Measurements from ENCODE around the gene TARBP1. TPM values are rescaled to one million over a fixed set of nuclear protein-coding genes. Genes with fewer than 3 reads are reported as not detected.

Gene TARBP1
- total RNA-seq, 1 donor from 2014 or later = 17.8 TPM

GRCh38 chr1:234372011-234372757 lies 106.8 kb downstream of the TARBP1 start:
- no peaks in the 10 kb centered on the region for H4K20me1 ChIP-seq (ENCODE audit: insufficient read depth, low read length)
- H3K4me3 ChIP-seq (ENCODE audit: insufficient read depth, low read depth, low read length) = peak overlapping the region; percentile 97
- H3K4me2 ChIP-seq (ENCODE audit: low read length) = peak overlapping the region; percentile 95
- peaks cover 3% of the 10 kb centered on the region for H3K36me3 Mint-ChIP-seq (ENCODE audit: low read depth, unreplicated experiment)
- FAIRE-seq (no peak), DNase-seq (ENCODE audit: low read depth) (no peak)
- H3K27ac Mint-ChIP-seq (ENCODE audit: unreplicated experiment) = peak overlapping the region; percentile 99
- H3K9me3 Mint-ChIP-seq (ENCODE audit: unreplicated experiment) = no peaks in the 10 kb centered on the region
- peak overlapping the region; percentile 95 for H3K27ac ChIP-seq (ENCODE audit: low read depth, low read length)
- peak overlapping the region; percentile 95 for H3K4me3 Mint-ChIP-seq (ENCODE audit: unreplicated experiment)
- peaks cover 28% of the 10 kb centered on the region for H3K79me2 ChIP-seq (ENCODE audit: insufficient read depth, low read length)
- TF ChIP-seq EZH2 (IDR thresholded peaks at IDR 0.05; ENCODE audit: insufficient read depth, low read length) = no peak
- no peak overlapping the region for H2AFZ ChIP-seq (ENCODE audit: low read depth, low read length)
- peaks cover 11% of the 10 kb centered on the region for H3K4me1 ChIP-seq (ENCODE audit: insufficient read depth, low read length)
- H3K9ac ChIP-seq (ENCODE audit: low read length) = peak overlapping the region; percentile 98
- H3K27me3 ChIP-seq (ENCODE audit: insufficient read depth, low read length) = peaks cover 3% of the 10 kb centered on the region
- no peaks in the 10 kb centered on the region for H3K9me3 ChIP-seq (ENCODE audit: insufficient read depth, low read depth, low read length)
- H3K27me3 Mint-ChIP-seq (ENCODE audit: low read depth, unreplicated experiment) = peaks cover 3% of the 10 kb centered on the region
- H3K4me1 Mint-ChIP-seq (ENCODE audit: low read depth, unreplicated experiment) = peaks cover 9% of the 10 kb centered on the region
- peaks cover 11% of the 10 kb centered on the region for H3K36me3 ChIP-seq (ENCODE audit: insufficient read depth, low read length)

DNA sequence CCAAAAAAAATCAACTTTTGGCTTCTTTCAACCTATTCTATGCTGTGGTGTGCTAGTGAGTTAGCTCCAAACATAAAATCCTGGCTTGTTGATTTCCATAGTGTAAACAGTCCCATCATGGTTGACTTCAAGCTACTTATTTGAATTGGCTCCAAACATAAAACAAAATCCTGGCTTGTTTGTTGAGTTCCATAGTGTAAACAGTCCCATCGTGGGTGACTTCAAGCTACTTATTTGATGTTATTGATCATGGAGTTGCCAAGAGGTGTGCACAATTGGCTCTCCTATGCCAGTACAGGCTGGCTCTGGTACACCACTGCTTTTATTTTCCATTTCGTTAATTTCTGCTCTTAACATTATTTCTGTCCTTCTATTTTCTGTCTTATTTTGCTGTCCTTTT lies 107.6 kb downstream of the TARBP1 start:
- Histone ChIP-seq H3K36me3 (ENCODE audit: insufficient read depth, low read length) (peaks cover 7% of the 10 kb centered on the region), H3K79me2 (ENCODE audit: insufficient read depth, low read length) (peaks cover 25% of the 10 kb centered on the region), H3K9ac (ENCODE audit: low read length) (no peak overlapping the region), H3K4me3 (ENCODE audit: insufficient read depth, low read depth, low read length) (no peak overlapping the region), H2AFZ (ENCODE audit: low read depth, low read length) (no peak overlapping the region), H4K20me1 (ENCODE audit: insufficient read depth, low read length) (no peaks in the 10 kb centered on the region), H3K9me3 (ENCODE audit: insufficient read depth, low read depth, low read length) (no peaks in the 10 kb centered on the region), H3K27me3 (ENCODE audit: insufficient read depth, low read length) (peaks cover 3% of the 10 kb centered on the region), H3K4me1 (ENCODE audit: insufficient read depth, low read length) (peaks cover 11% of the 10 kb centered on the region), H3K27ac (ENCODE audit: low read depth, low read length) (no peak overlapping the region), H3K4me2 (ENCODE audit: low read length) (no peak overlapping the region)
- TF ChIP-seq EZH2 (IDR thresholded peaks at IDR 0.05; ENCODE audit: insufficient read depth, low read length) (no peak), CTCF (IDR thresholded peaks at IDR 0.05; ENCODE audit: insufficient read depth, low read depth, low read length) (no peak)
- DNase-seq (ENCODE audit: low read depth) = no peak
- Mint-ChIP-seq H3K9me3 (ENCODE audit: unreplicated experiment) (no peaks in the 10 kb centered on the region), H3K4me3 (ENCODE audit: unreplicated experiment) (no peak overlapping the region), H3K4me1 (ENCODE audit: low read depth, unreplicated experiment) (peaks cover 9% of the 10 kb centered on the region), H3K27ac (ENCODE audit: unreplicated experiment) (peak overlapping the region; percentile 56), H3K36me3 (ENCODE audit: low read depth, unreplicated experiment) (peaks cover 3% of the 10 kb centered on the region), H3K27me3 (ENCODE audit: low read depth, unreplicated experiment) (peaks cover 3% of the 10 kb centered on the region)
- FAIRE-seq = no peak

GRCh38 chr1:234369784-234370183 lies 109.2 kb downstream of the TARBP1 start:
- Histone ChIP-seq H4K20me1 (ENCODE audit: insufficient read depth, low read length) (no peaks in the 10 kb centered on the region), H3K4me3 (ENCODE audit: insufficient read depth, low read depth, low read length) (no peak overlapping the region), H3K9me3 (ENCODE audit: insufficient read depth, low read depth, low read length) (no peaks in the 10 kb centered on the region), H2AFZ (ENCODE audit: low read depth, low read length) (no peak overlapping the region), H3K79me2 (ENCODE audit: insufficient read depth, low read length) (peaks cover 12% of the 10 kb centered on the region), H3K36me3 (ENCODE audit: insufficient read depth, low read length) (no peaks in the 10 kb centered on the region), H3K27ac (ENCODE audit: low read depth, low read length) (no peak overlapping the region), H3K4me2 (ENCODE audit: low read length) (no peak overlapping the region), H3K27me3 (ENCODE audit: insufficient read depth, low read length) (peaks cover 3% of the 10 kb centered on the region), H3K9ac (ENCODE audit: low read length) (no peak overlapping the region), H3K4me1 (ENCODE audit: insufficient read depth, low read length) (peaks cover 11% of the 10 kb centered on the region)
- no peaks in the 10 kb centered on the region for H3K9me3 Mint-ChIP-seq (ENCODE audit: unreplicated experiment)
- DNase-seq (ENCODE audit: low read depth) = no peak
- H3K27ac Mint-ChIP-seq (ENCODE audit: unreplicated experiment) = peak overlapping the region; percentile 20
- no peaks in the 10 kb centered on the region for H3K36me3 Mint-ChIP-seq (ENCODE audit: low read depth, unreplicated experiment)
- H3K4me3 Mint-ChIP-seq (ENCODE audit: unreplicated experiment) = no peak overlapping the region
- no peak for FAIRE-seq
- peaks cover 9% of the 10 kb centered on the region for H3K27me3 Mint-ChIP-seq (ENCODE audit: low read depth, unreplicated experiment)
- TF ChIP-seq EZH2 (IDR thresholded peaks at IDR 0.05; ENCODE audit: insufficient read depth, low read length) = no peak
- no peak for TF ChIP-seq CTCF (IDR thresholded peaks at IDR 0.05; ENCODE audit: insufficient read depth, low read depth, low read length)
- peaks cover 8% of the 10 kb centered on the region for H3K4me1 Mint-ChIP-seq (ENCODE audit: low read depth, unreplicated experiment)
